DMS79 treated with DMSO at 0.1 percent for 48 hours (cell line): ENCODE data around the gene IPO4.
"Not testable (repeated sequence)": the region's sequence is repeated elsewhere in the genome, so short reads cannot be mapped to it uniquely, and the experiment has no call there.

Experiments used
- DNase-seq: peaks from one replicate; lab custom pipeline; 2025; lab: John Stamatoyannopoulos, UW

Gene IPO4

GRCh38 chr14:24188251-24189058 is at the start of gene IPO4:
IPO4 (minus strand) TSS chr14:24188816; CDS start chr14:24188787, 29 bp downstream.
- DNase-seq: peak; percentile 97

GRCh38 chr14:24238123-24238522 is 49.5 kb upstream of the IPO4 start:
- no peak for DNase-seq

GRCh38 chr14:24237463-24237955 is 48.9 kb upstream of the IPO4 start:
- no peak for DNase-seq

- no peak for DNase-seq
Observed at GRCh38 chr14:24236689-24237462, 48.3 kb upstream of the IPO4 start.

GRCh38 chr14:24235804-24236688 is 47.4 kb upstream of the IPO4 start:
- no peak for DNase-seq

GRCh38 chr14:24234095-24235005 is 45.7 kb upstream of the IPO4 start:
- DNase-seq: no peak

GRCh38 chr14:24233538-24233866 is 44.9 kb upstream of the IPO4 start:
- no peak for DNase-seq

- peak; percentile 95 for DNase-seq
Observed at GRCh38 chr14:24232645-24233537, 44.3 kb upstream of the IPO4 start, which contains the start of gene GMPR2. GMPR2 (plus strand) TSS chr14:24232929; CDS start chr14:24233254, 325 bp downstream.

- DNase-seq: peak; percentile 95
Observed at GRCh38 chr14:24232121-24232644, 43.6 kb upstream of the IPO4 start, which contains the start of gene NEDD8. NEDD8 (minus strand) TSS chr14:24232367; CDS start chr14:24232267, 100 bp downstream.

- no peak for DNase-seq
Observed at GRCh38 chr14:24231263-24232120, 42.9 kb upstream of the IPO4 start.

- no peak for DNase-seq
Observed at GRCh38 chr14:24228902-24229301, 40.3 kb upstream of the IPO4 start.

GRCh38 chr14:24226473-24226872 is 37.9 kb upstream of the IPO4 start:
- no peak for DNase-seq

- DNase-seq: no peak
Observed at GRCh38 chr14:24224618-24225071, 36.0 kb upstream of the IPO4 start.

- not testable (repeated sequence) for DNase-seq
Observed at GRCh38 chr14:24222987-24223386, 34.4 kb upstream of the IPO4 start.

- no peak for DNase-seq
Observed at GRCh38 chr14:24219521-24219920, 30.9 kb upstream of the IPO4 start.

- DNase-seq: no peak
Observed at GRCh38 chr14:24219080-24219479, 30.5 kb upstream of the IPO4 start.

- DNase-seq: not testable (repeated sequence)
Observed at GRCh38 chr14:24216876-24217275, 28.3 kb upstream of the IPO4 start.

GRCh38 chr14:24216345-24216699 is 27.7 kb upstream of the IPO4 start:
- DNase-seq: no peak
